ENCODE measurements around the gene SPG21.

DNA sequence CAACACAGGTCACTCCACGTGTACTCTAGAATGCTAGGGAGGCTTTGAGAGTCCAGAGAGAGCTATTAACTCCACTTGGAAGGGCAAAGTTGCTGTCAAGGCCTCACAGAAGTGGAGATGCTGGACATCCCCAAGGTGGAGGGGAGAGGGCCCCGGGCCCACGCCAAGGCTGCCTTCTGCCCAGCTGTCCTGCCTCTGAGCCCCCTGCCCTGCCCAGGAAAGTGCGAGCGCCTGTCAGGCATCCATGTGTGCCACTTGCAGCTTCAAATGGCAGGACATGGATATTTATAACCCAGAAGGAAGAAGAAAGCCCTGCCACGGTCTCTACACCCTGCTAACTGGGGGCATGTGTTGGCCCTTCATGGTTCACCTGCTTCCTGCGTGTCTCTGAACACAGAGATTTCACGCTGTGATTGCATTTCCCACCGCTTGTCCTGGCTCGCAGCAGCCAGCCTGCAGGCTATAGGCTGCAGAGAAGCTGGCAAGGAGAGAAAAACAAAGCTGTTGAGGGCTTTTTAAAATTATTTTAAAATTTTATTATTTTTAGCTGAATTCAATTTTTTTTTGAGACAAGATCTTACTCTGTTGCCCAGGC lies 61.0 kb downstream of the SPG21 start:
- TF ChIP-seq POLR2AphosphoS5 (IDR thresholded peaks at IDR 0.05; ENCODE audit: low read depth, low read length) (no peak), YY1 (IDR thresholded peaks at IDR 0.05; ENCODE audit: low read depth, low read length) (no peak), EP300 (IDR thresholded peaks at IDR 0.05; ENCODE audit: borderline replicate concordance in 1 of 2, low read depth in 2 of 2, low read length in 2 of 2) (no peak), TCF12 (IDR thresholded peaks at IDR 0.05; ENCODE audit: low read depth, low read length) (no peak), ASH2L (IDR thresholded peaks at IDR 0.05; ENCODE audit: low read length) (no peak), CBX8 (IDR thresholded peaks at IDR 0.05; ENCODE audit: borderline replicate concordance, low read depth, low read length) (no peak), EZH2 (IDR thresholded peaks at IDR 0.05; ENCODE audit: low read depth, low read length, severe bottlenecking) (no peak), HDAC2 (IDR thresholded peaks at IDR 0.05; ENCODE audit: borderline replicate concordance in 1 of 2, low read depth in 2 of 2, low read length in 2 of 2) (no peak), SRF (IDR thresholded peaks at IDR 0.05; ENCODE audit: low read depth, low read length) (no peak)
- TF ChIP-seq, protein P1, sequence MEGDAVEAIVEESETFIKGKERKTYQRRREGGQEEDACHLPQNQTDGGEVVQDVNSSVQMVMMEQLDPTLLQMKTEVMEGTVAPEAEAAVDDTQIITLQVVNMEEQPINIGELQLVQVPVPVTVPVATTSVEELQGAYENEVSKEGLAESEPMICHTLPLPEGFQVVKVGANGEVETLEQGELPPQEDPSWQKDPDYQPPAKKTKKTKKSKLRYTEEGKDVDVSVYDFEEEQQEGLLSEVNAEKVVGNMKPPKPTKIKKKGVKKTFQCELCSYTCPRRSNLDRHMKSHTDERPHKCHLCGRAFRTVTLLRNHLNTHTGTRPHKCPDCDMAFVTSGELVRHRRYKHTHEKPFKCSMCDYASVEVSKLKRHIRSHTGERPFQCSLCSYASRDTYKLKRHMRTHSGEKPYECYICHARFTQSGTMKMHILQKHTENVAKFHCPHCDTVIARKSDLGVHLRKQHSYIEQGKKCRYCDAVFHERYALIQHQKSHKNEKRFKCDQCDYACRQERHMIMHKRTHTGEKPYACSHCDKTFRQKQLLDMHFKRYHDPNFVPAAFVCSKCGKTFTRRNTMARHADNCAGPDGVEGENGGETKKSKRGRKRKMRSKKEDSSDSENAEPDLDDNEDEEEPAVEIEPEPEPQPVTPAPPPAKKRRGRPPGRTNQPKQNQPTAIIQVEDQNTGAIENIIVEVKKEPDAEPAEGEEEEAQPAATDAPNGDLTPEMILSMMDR (IDR thresholded peaks at IDR 0.05; ENCODE audit: control extremely low read depth in 1 of 3, insufficient read depth in 1 of 3, low read depth in 1 of 3, low read length in 3 of 3): no peak
- TF ChIP-seq, protein P2, sequence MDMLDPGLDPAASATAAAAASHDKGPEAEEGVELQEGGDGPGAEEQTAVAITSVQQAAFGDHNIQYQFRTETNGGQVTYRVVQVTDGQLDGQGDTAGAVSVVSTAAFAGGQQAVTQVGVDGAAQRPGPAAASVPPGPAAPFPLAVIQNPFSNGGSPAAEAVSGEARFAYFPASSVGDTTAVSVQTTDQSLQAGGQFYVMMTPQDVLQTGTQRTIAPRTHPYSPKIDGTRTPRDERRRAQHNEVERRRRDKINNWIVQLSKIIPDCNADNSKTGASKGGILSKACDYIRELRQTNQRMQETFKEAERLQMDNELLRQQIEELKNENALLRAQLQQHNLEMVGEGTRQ (IDR thresholded peaks at IDR 0.05; ENCODE audit: low read length): no peak
- TF ChIP-seq, protein P3, sequence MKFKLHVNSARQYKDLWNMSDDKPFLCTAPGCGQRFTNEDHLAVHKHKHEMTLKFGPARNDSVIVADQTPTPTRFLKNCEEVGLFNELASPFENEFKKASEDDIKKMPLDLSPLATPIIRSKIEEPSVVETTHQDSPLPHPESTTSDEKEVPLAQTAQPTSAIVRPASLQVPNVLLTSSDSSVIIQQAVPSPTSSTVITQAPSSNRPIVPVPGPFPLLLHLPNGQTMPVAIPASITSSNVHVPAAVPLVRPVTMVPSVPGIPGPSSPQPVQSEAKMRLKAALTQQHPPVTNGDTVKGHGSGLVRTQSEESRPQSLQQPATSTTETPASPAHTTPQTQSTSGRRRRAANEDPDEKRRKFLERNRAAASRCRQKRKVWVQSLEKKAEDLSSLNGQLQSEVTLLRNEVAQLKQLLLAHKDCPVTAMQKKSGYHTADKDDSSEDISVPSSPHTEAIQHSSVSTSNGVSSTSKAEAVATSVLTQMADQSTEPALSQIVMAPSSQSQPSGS (IDR thresholded peaks at IDR 0.05; ENCODE audit: low read length): no peak

All from H1 (cell line).